ENCODE results near the gene EMILIN3. TPM values are rescaled to one million over a fixed set of nuclear protein-coding genes. Genes with fewer than 3 reads are reported as not detected.
A peak's percentile ranks its signal among the peaks of the same experiment; 100 is the strongest.

EMILIN3 gene
- total and polyA plus RNA-seq, 2 donors (not counting 3 experiments of a cell fraction or from before 2014, with no cell fraction given): 0.15 TPM; not detected in 1

- H3K79me2 ChIP-seq (ENCODE audit: control insufficient read depth, insufficient read depth, low read length): no peaks in the 10 kb centered on the region
- no peak for DNase-seq (ENCODE audit: low read depth, low spot score)
- no peaks in the 10 kb centered on the region for H3K9me3 ChIP-seq (replicated peaks; ENCODE audit: control insufficient read depth, insufficient read depth, low read length)
- BruUV-seq (replicated peaks): no TSS peak
- no peak overlapping the region for H3K4me3 ChIP-seq (replicated peaks in 1 of 3; ENCODE audit: insufficient read depth in 1 of 3, low read depth in 1 of 3, low read length in 3 of 3)
- no peak overlapping the region for H3K27ac ChIP-seq (ENCODE audit: insufficient read depth, low read depth, low read length)
- intact Hi-C loops (cut with micrococcal nuclease) (no loop called here), dilution Hi-C loops (cut with MboI; ENCODE audit: extremely low pct_ligation_motif_present, low sequenced_read_pairs) (no loop called here)
- no peaks in the 10 kb centered on the region for H4K20me1 ChIP-seq (replicated peaks; ENCODE audit: control insufficient read depth, extremely low read depth, insufficient read depth, low read length)
- FAIRE-seq: no peak
- no peak overlapping the region for H3K9ac ChIP-seq (replicated peaks; ENCODE audit: extremely low read depth, insufficient read depth, low read length)
- H3K4me2 ChIP-seq (ENCODE audit: insufficient read depth, low read length): no peak overlapping the region
- POLR2A ChIA-PET: no interaction called here
- TF ChIP-seq MYC (IDR thresholded peaks at IDR 0.05; ENCODE audit: low read depth, low read length) (no peak), CTCF (IDR thresholded peaks at IDR 0.05; ENCODE audit: extremely low read depth in 1 of 2, insufficient read depth in 1 of 2, low read depth in 1 of 2, low read length in 2 of 2) (no peak), FOS (IDR thresholded peaks at IDR 0.05; ENCODE audit: borderline replicate concordance, insufficient read depth, low read length) (no peak)
- H3K36me3 ChIP-seq (ENCODE audit: control insufficient read depth in 2 of 2, extremely low read depth in 1 of 2, insufficient read depth in 2 of 2, low read length in 2 of 2): peaks cover 2 to 53% of the 10 kb centered on the region in 2 experiments
- H2AFZ ChIP-seq (ENCODE audit: low read depth, low read length): no peak overlapping the region
- CTCF ChIA-PET: interaction anchor here (1.0 to 3.2 kb wide), 4 partner anchors 13 to 277 kb away, joined by 3 to 52 read pairs (median 10); no protein-coding TSS in a partner anchor
- H3K27me3 ChIP-seq (ENCODE audit: control insufficient read depth in 2 of 2, insufficient read depth in 2 of 2, low read length in 2 of 2): no peaks in the 10 kb centered on the region
- no peaks in the 10 kb centered on the region for H3K4me1 ChIP-seq (ENCODE audit: control insufficient read depth, extremely low read depth, insufficient read depth, low read length)
- H3K9me1 ChIP-seq (replicated peaks; ENCODE audit: control insufficient read depth, extremely low read depth, insufficient read depth, low read length): no peaks in the 10 kb centered on the region
Observed at GRCh38 chr20:41412324-41413120, 45.9 kb upstream of the EMILIN3 start.

DNA sequence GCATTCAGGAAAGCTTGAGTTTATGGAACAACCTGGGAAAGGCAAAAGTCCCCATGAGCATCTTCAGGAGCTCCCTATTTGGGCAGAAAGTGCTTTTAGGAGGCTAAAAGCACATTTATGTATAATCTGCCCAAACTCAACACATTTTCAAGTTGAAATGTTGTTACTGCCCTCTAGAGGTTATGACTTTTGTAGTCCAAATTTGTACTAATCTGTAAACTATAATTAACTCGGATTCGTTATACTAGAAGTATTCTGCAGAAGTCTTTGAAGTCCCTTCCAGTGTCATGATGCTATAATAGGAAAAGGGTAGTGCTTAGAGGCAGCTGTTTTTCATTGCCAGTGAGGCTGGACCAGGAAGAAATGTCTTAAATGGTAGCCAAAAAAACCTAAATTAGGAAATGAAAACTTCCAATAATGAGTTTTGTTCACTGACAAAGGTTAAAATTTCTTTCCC is 44.8 kb upstream of the EMILIN3 start:
- Histone ChIP-seq H3K4me1 (ENCODE audit: control insufficient read depth, extremely low read depth, insufficient read depth, low read length) (no peaks in the 10 kb centered on the region), H3K36me3 (ENCODE audit: control insufficient read depth in 2 of 2, extremely low read depth in 1 of 2, insufficient read depth in 2 of 2, low read length in 2 of 2) (peaks cover 2 to 56% of the 10 kb centered on the region in 2 experiments), H3K9me3 (replicated peaks; ENCODE audit: control insufficient read depth, insufficient read depth, low read length) (no peaks in the 10 kb centered on the region), H3K4me2 (ENCODE audit: insufficient read depth, low read length) (no peak overlapping the region), H3K27ac (ENCODE audit: insufficient read depth, low read depth, low read length) (no peak overlapping the region), H2AFZ (ENCODE audit: low read depth, low read length) (no peak overlapping the region), H3K4me3 (replicated peaks in 1 of 3; ENCODE audit: insufficient read depth in 1 of 3, low read depth in 1 of 3, low read length in 3 of 3) (no peak overlapping the region), H3K27me3 (ENCODE audit: control insufficient read depth in 2 of 2, insufficient read depth in 2 of 2, low read length in 2 of 2) (no peaks in the 10 kb centered on the region), H3K79me2 (ENCODE audit: control insufficient read depth, insufficient read depth, low read length) (no peaks in the 10 kb centered on the region), H4K20me1 (replicated peaks; ENCODE audit: control insufficient read depth, extremely low read depth, insufficient read depth, low read length) (no peaks in the 10 kb centered on the region), H3K9ac (replicated peaks; ENCODE audit: extremely low read depth, insufficient read depth, low read length) (no peak overlapping the region), H3K9me1 (replicated peaks; ENCODE audit: control insufficient read depth, extremely low read depth, insufficient read depth, low read length) (no peaks in the 10 kb centered on the region)
- BruUV-seq (replicated peaks): no TSS peak
- TF ChIP-seq POLR2AphosphoS5 (IDR thresholded peaks at IDR 0.05; ENCODE audit: insufficient read depth, low read depth, low read length) (no peak), CTCF (IDR thresholded peaks at IDR 0.05; ENCODE audit: extremely low read depth in 1 of 2, insufficient read depth in 1 of 2, low read depth in 1 of 2, low read length in 2 of 2) (peak; percentile 12 to 19)
- FAIRE-seq: no peak
- CTCF ChIA-PET: interaction anchor here (0.7 to 3.2 kb wide), 28 partner anchors 9 to 316 kb away, joined by 3 to 52 read pairs (median 4); partner anchors contain the start of gene LPIN3
- dilution Hi-C loops (cut with MboI; ENCODE audit: extremely low pct_ligation_motif_present, low sequenced_read_pairs): no loop called here
- intact Hi-C loops (cut with micrococcal nuclease): loop anchor here (1.0 kb wide), 5 partner anchors 71 to 443 kb away; partner anchors contain the start of gene LPIN3
- POLR2A ChIA-PET: no interaction called here
- DNase-seq (ENCODE audit: low read depth, low spot score): peak; percentile 48
